ENCODE data around the gene RPL35A.

RPL35A gene

GRCh38 chr3:197936819-197937384 lies 13.1 kb upstream of the RPL35A start:
- Histone ChIP-seq H3K27ac (no peak overlapping the region), H3K9me3 (no peaks in the 10 kb centered on the region), H3K4me3 (ENCODE audit: low read depth in 1 of 2, low read length in 1 of 2) (no peak overlapping the region), H3K4me1 (ENCODE audit: control insufficient read depth in 1 of 2, insufficient read depth in 1 of 2, low read depth in 1 of 2, low read length in 1 of 2) (no peaks in the 10 kb centered on the region), H3K36me3 (peaks cover 4% of the 10 kb centered on the region), H3K27me3 (no peaks in the 10 kb centered on the region)
- TF ChIP-seq, protein P1, sequence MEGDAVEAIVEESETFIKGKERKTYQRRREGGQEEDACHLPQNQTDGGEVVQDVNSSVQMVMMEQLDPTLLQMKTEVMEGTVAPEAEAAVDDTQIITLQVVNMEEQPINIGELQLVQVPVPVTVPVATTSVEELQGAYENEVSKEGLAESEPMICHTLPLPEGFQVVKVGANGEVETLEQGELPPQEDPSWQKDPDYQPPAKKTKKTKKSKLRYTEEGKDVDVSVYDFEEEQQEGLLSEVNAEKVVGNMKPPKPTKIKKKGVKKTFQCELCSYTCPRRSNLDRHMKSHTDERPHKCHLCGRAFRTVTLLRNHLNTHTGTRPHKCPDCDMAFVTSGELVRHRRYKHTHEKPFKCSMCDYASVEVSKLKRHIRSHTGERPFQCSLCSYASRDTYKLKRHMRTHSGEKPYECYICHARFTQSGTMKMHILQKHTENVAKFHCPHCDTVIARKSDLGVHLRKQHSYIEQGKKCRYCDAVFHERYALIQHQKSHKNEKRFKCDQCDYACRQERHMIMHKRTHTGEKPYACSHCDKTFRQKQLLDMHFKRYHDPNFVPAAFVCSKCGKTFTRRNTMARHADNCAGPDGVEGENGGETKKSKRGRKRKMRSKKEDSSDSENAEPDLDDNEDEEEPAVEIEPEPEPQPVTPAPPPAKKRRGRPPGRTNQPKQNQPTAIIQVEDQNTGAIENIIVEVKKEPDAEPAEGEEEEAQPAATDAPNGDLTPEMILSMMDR (IDR thresholded peaks at IDR 0.05) = no peak

DNA sequence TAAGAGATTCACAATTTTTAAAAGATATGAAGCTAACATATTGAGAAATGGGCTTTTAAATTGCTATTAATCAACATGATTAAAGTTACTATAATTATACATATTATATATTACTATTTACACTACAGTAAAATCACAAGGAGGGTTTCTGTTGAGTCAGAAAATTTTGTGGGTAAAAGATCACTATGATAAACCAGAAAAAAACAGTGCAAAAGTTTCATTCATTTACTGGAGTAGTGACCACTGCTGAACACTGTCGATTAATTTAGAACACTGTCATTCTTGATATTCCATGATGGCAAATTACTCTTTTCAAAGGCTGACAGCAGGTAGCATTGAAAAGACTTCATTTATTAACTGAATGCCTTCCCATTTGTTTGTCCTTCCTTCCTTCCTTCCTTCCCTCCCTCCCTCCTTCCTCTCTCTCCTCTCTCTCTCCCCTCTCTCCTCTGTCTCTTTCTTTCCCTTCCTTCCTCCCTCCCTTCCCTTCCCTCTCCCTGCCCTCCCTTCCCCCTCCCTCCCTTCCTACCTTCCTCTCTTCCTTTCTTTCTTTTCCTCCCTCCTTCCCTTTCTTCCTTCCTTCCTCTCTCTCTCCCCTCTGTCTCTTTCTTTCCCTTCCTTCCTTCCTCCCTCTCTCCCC lies 9.1 kb upstream of the RPL35A start:
- no peaks in the 10 kb centered on the region for H3K27me3 ChIP-seq
- H3K9me3 ChIP-seq = no peaks in the 10 kb centered on the region
- H3K36me3 ChIP-seq = no peaks in the 10 kb centered on the region
- no peak overlapping the region for H3K27ac ChIP-seq
- H3K4me1 ChIP-seq (ENCODE audit: control insufficient read depth in 1 of 2, insufficient read depth in 1 of 2, low read depth in 1 of 2, low read length in 1 of 2) = no peaks in the 10 kb centered on the region
- H3K4me3 ChIP-seq (ENCODE audit: low read depth in 1 of 2, low read length in 1 of 2) = no peak overlapping the region
- TF ChIP-seq, protein P1 (IDR thresholded peaks at IDR 0.05) = no peak

GRCh38 chr3:197942956-197943556 lies 6.9 kb upstream of the RPL35A start:
- Histone ChIP-seq H3K27ac (no peak overlapping the region), H3K4me3 (ENCODE audit: low read depth in 1 of 2, low read length in 1 of 2) (no peak overlapping the region), H3K27me3 (no peaks in the 10 kb centered on the region), H3K36me3 (no peaks in the 10 kb centered on the region), H3K9me3 (no peaks in the 10 kb centered on the region), H3K4me1 (ENCODE audit: control insufficient read depth in 1 of 2, insufficient read depth in 1 of 2, low read depth in 1 of 2, low read length in 1 of 2) (no peaks in the 10 kb centered on the region)
- TF ChIP-seq, protein P1 (IDR thresholded peaks at IDR 0.05) = peak; percentile 45

DNA sequence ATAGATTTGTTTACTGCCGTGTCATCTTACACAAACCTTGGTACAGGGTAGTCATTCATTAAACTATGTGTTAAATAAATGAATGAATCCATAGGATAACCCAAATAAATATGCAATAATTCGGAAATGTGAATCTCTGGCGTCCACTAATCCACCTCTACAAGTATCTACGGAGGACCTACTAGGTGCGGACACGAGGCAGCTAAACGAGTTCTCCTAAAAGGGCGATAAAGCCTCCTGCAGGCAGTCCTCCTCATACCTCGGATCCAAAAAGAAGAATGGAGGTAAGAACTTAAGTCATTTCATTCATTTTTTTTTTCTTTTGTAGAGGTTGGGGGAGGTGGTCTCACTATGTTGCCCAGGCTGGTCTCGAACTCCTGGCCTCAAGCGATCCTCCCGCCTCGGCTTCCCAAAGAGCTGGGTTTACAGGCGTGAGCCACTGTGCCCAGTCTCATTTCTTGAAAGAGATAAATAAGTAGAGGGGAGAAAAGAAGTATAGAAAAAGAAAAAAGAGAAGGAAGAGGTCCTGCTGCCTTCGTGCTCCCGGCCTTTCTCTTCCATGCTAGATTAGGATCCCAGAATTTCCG lies 706 bp upstream of the RPL35A start:
- H3K27ac ChIP-seq = peak overlapping the region; percentile 89
- peak overlapping the region; percentile 68 to 79 for H3K4me3 ChIP-seq (ENCODE audit: low read depth in 1 of 2, low read length in 1 of 2)
- peaks cover 19 to 22% of the 10 kb centered on the region in 2 experiments for H3K4me1 ChIP-seq (ENCODE audit: control insufficient read depth in 1 of 2, insufficient read depth in 1 of 2, low read depth in 1 of 2, low read length in 1 of 2)
- TF ChIP-seq, protein P1 (IDR thresholded peaks at IDR 0.05) = no peak
- H3K36me3 ChIP-seq = peaks cover 26% of the 10 kb centered on the region
- no peaks in the 10 kb centered on the region for H3K27me3 ChIP-seq
- H3K9me3 ChIP-seq = no peaks in the 10 kb centered on the region

DNA sequence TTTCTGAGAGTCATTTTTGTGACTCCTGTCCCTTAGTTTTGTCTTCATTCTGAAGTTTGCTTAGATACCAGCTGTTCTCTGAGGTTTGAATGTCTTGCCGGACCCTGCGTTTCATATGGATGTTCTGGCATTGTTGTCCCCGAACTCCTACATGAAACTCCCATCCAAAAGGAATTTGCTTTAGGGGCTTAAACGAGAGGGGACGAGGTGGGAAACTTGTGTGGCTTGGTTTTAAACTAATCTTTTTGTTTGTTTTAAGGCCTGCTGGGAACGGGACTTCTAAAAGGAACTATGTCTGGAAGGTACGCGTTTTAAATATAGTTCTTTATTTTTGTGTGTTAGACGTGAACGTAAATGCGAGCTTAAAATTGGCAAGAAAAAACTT lies 679 bp downstream of the RPL35A start:
- TF ChIP-seq, protein P1 (IDR thresholded peaks at IDR 0.05) = no peak
- Histone ChIP-seq H3K4me3 (ENCODE audit: low read depth in 1 of 2, low read length in 1 of 2) (peak overlapping the region; percentile 68 to 79), H3K27me3 (no peaks in the 10 kb centered on the region), H3K36me3 (peaks cover 39% of the 10 kb centered on the region), H3K9me3 (no peaks in the 10 kb centered on the region), H3K27ac (peak overlapping the region; percentile 89), H3K4me1 (ENCODE audit: control insufficient read depth in 1 of 2, insufficient read depth in 1 of 2, low read depth in 1 of 2, low read length in 1 of 2) (peaks cover 19 to 22% of the 10 kb centered on the region in 2 experiments)
